Heart left ventricle (tissue), 13 donors: Measurements from ENCODE around the gene PPP1R9B.

Experiments used
- POLR2A ChIP-seq, 2 donors: fragments of 450-650 bp; IDR thresholded peaks; one replicate each; pipeline ENCODE4 v1.6.1; 2017; ENCODE audit warnings: antibody characterized with exemption in 2 of 2, mild to moderate bottlenecking in 2 of 2, moderate library complexity in 2 of 2
- TF ChIP-seq, protein P1 (sequence below), 12 donors: fragments of 200-600 bp; sonication (generic) in 4 of 12; IDR thresholded peaks; one replicate each; pipeline versions ENCODE4 v1.5.0 to v1.8.0; 2018 to 2022; ENCODE audit warnings: antibody characterized with exemption in 12 of 12, mild to moderate bottlenecking in 5 of 12
- donor health status: ischemic (EF 13 %, LVEDD 7.1; RV severe dilation, severe dysfunction).
- donor health status: DM: no; HTN: yes; CAD: no.
- donor health status: DM: no; HTN: no; CAD: no.
- donor health status: ischemic (EF 25% LVEDD 6.9; RV normal size, moderate dysfunction).
- donor health status: ischemic (EF 25% LVEDD 5.7; RV mildly dilated, moderate dysfunction).
- donor health status: ischemic (EF 35%, LVEDD 5.7; RV mildly dilated, moderate dysfunction).
- donor health status: nonischemic (EF 11% LVEDD 7.7; RV severe dilation, severe dysfunction).
- donor health status: DM: yes; HTN: yes; CAD: no.
- donor health status: PGD.
- donor health status: ischemic (EF 29% LVEDD 5.4; RV normal size, mild dysfunction).
- donor health status: nonischemic (EF 23%, LVEDD 6.1; RV moderate dilation, normal function).

- TF ChIP-seq, protein P1, sequence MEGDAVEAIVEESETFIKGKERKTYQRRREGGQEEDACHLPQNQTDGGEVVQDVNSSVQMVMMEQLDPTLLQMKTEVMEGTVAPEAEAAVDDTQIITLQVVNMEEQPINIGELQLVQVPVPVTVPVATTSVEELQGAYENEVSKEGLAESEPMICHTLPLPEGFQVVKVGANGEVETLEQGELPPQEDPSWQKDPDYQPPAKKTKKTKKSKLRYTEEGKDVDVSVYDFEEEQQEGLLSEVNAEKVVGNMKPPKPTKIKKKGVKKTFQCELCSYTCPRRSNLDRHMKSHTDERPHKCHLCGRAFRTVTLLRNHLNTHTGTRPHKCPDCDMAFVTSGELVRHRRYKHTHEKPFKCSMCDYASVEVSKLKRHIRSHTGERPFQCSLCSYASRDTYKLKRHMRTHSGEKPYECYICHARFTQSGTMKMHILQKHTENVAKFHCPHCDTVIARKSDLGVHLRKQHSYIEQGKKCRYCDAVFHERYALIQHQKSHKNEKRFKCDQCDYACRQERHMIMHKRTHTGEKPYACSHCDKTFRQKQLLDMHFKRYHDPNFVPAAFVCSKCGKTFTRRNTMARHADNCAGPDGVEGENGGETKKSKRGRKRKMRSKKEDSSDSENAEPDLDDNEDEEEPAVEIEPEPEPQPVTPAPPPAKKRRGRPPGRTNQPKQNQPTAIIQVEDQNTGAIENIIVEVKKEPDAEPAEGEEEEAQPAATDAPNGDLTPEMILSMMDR (IDR thresholded peaks at IDR 0.05), result peak; percentile 41 to 72 (median 60)
- TF ChIP-seq POLR2A (IDR thresholded peaks at IDR 0.05), result no peak
Observed at GRCh38 chr17:50198026-50198669, 47.7 kb upstream of the PPP1R9B start.
